H1 (cell line): ENCODE measurements around the gene CA5A.

Experiments used
- ATF3 ChIP-seq: IDR thresholded peaks from 2 replicates; pipeline ENCODE4 v1.6.1; 2011; ENCODE audit warnings: low read depth, mild to moderate bottlenecking, low read length; ENCODE audit not compliant: insufficient read depth
- CBX5 ChIP-seq: fragments of 300-800, 300-1000 bp; sonication (generic); IDR thresholded peaks from 2 replicates; pipeline ENCODE4 v1.7.1; 2016; ENCODE audit warnings: antibody characterized with exemption, low read length, low read depth
- CTCF ChIP-seq, 3 experiments: IDR thresholded peaks; 1 replicate in 2 of 3; 2 replicates in 1 of 3; pipeline versions ENCODE4 v1.5.1 to v1.6.1; 2011; ENCODE audit warnings: low read length in 3 of 3, mild to moderate bottlenecking in 3 of 3, inconsistent platforms in 2 of 3, low read depth in 1 of 3, moderate library complexity in 1 of 3; ENCODE audit not compliant: insufficient read depth in 1 of 3; ENCODE audit errors: control extremely low read depth in 1 of 3
- EZH2 ChIP-seq: fragments of 200-600 bp; sonication (generic); IDR thresholded peaks from 2 replicates; pipeline ENCODE4 v1.7.1; 2012; ENCODE audit warnings: low read depth, mild to moderate bottlenecking, moderate library complexity, low read length, inconsistent platforms; ENCODE audit not compliant: severe bottlenecking
- GABPA ChIP-seq: IDR thresholded peaks from 2 replicates; pipeline ENCODE4 v1.6.1; 2011; ENCODE audit warnings: mild to moderate bottlenecking, low read length, moderate library complexity, borderline replicate concordance; ENCODE audit not compliant: insufficient read depth
- HDAC2 ChIP-seq, 2 experiments: fragments of 300-600 bp in 1 of 2; sonication (generic) in 1 of 2; IDR thresholded peaks; 2 replicates each; pipeline ENCODE4 v1.6.1; 2011 to 2012; ENCODE audit warnings: low read depth in 2 of 2, low read length in 2 of 2, mild to moderate bottlenecking in 2 of 2, moderate library complexity in 2 of 2, borderline replicate concordance in 1 of 2, inconsistent platforms in 1 of 2
- JUND ChIP-seq: IDR thresholded peaks from 2 replicates; pipeline ENCODE4 v1.6.1; 2011; ENCODE audit warnings: mild to moderate bottlenecking, improper control_type of control experiment, low read length
- POLR2A ChIP-seq, 2 experiments: IDR thresholded peaks; 1 replicate in 1 of 2; 2 replicates in 1 of 2; pipeline ENCODE4 v1.6.1; 2011; ENCODE audit warnings: low read depth in 2 of 2, low read length in 2 of 2, mild to moderate bottlenecking in 2 of 2; ENCODE audit errors: control extremely low read depth in 1 of 2
- POLR2AphosphoS5 ChIP-seq: IDR thresholded peaks from 2 replicates; pipeline ENCODE4 v1.6.1; 2011; ENCODE audit warnings: low read depth, low read length
- SUZ12 ChIP-seq: fragments of 200-600 bp; sonication (generic); IDR thresholded peaks from 2 replicates; pipeline ENCODE4 v1.6.1; 2012; ENCODE audit warnings: mild to moderate bottlenecking, inconsistent platforms, low read length, moderate library complexity, mixed read lengths
- TAF1 ChIP-seq: IDR thresholded peaks from 2 replicates; pipeline ENCODE4 v1.6.1; 2011; ENCODE audit warnings: mild to moderate bottlenecking, low read depth, low read length
- TBP ChIP-seq: IDR thresholded peaks from 2 replicates; pipeline ENCODE4 v1.6.1; 2011; ENCODE audit warnings: low read depth, low read length, improper control_type of control experiment
- USF2 ChIP-seq: IDR thresholded peaks from 2 replicates; pipeline ENCODE4 v1.6.1; 2011; ENCODE audit warnings: low read length, improper control_type of control experiment
- YY1 ChIP-seq: IDR thresholded peaks from 2 replicates; pipeline ENCODE4 v1.6.1; 2011; ENCODE audit warnings: low read depth, mild to moderate bottlenecking, low read length

DNA sequence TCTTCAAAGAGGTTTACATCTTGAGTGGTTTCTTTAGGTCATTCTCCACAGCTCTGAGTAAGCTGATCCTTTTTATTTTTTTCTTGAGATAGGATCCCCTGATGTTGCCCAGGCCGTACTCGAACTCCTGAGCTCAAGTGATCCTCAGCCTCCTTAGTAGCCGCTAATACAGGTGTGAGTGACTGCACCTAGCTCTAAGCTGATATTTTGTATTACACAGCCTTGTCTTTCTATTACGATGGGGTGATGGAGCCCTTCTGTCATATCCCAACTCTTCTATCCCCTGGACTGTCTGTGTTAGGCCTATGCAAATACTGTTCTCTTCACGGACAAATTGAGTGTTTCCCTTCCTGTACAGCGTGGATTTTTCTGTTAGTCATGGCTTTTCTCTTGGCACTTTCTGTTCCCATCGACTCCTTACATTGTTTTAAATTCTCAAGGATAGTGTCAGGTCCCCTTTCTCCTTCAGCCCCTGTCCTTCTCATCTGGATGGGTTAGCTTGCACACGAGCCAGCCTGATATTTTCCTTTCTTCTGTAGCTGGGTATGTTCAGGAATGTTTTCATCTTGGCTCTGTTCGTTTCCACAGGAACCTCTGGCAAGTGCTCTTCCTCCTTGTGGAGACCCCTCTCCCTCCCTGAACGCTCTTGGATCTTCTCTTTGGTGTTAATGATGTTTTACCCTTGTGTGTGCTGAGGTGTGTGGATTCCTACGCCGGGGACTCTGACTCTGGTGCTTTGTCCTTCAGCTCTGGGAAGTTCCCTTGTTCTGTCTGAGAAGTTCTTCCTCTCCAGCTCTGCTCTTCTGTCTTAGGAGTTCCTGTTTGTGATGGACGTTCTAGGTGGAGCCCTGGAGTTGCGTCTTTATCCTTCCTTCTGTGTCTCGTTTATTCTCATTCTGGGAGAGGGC is 17.2 kb upstream of the CA5A start:
- TF ChIP-seq CTCF (IDR thresholded peaks at IDR 0.05; ENCODE audit: control extremely low read depth in 1 of 3, insufficient read depth in 1 of 3, low read depth in 1 of 3, low read length in 3 of 3) (no peak), EZH2 (no peak), JUND (no peak), POLR2A (IDR thresholded peaks at IDR 0.05; ENCODE audit: control extremely low read depth in 1 of 2, low read depth in 2 of 2, low read length in 2 of 2) (peak in 1 of 2 experiments; percentile 51; a peak in 1 of 3 replicates), USF2 (no peak), TBP (no peak), SUZ12 (no peak), ATF3 (no peak), GABPA (no peak), TAF1 (no peak), POLR2AphosphoS5 (no peak), CBX5 (no peak), HDAC2 (IDR thresholded peaks at IDR 0.05; ENCODE audit: borderline replicate concordance in 1 of 2, low read depth in 2 of 2, low read length in 2 of 2) (no peak), YY1 (no peak)
